Measurements from ENCODE around the gene RASSF1.
A peak's percentile ranks its signal among the peaks of the same experiment; 100 is the strongest.

The RASSF1 gene

DNA sequence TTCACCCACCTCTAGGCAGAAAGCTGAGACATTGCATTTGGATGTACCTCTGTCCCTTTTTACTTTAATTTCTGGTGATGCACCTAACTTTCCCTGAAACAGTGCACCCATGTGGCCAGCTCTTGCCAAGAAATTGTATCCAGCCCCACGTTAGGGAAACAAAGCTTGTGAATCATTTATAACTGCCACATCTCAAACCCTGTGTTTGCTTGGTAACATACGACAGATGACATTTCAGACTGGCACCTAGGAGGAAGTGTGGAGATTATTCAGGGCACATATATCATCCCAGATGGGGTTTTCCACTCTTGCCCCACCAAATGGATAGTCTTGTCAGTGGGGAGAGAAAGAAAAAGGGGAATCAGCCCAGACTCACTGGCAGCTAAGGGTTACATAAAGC, 12.1 kb upstream of the RASSF1 start:
- Histone ChIP-seq H3K9me3 (ENCODE audit: low read length) (no peaks in the 10 kb centered on the region), H3K27me3 (ENCODE audit: control insufficient read depth in 1 of 2, insufficient read depth in 2 of 2, low read length in 2 of 2) (no peaks in the 10 kb centered on the region), H3K36me3 (ENCODE audit: insufficient read depth, low read length) (peaks cover 59% of the 10 kb centered on the region), H3K4me1 (ENCODE audit: insufficient read depth, low read length) (peaks cover 47% of the 10 kb centered on the region), H3K9ac (ENCODE audit: low read length) (no peak overlapping the region), H3K4me3 (ENCODE audit: low read depth in 1 of 2, low read length in 2 of 2) (no peak overlapping the region), H3K27ac (ENCODE audit: low read depth, low read length) (no peak overlapping the region)

DNA sequence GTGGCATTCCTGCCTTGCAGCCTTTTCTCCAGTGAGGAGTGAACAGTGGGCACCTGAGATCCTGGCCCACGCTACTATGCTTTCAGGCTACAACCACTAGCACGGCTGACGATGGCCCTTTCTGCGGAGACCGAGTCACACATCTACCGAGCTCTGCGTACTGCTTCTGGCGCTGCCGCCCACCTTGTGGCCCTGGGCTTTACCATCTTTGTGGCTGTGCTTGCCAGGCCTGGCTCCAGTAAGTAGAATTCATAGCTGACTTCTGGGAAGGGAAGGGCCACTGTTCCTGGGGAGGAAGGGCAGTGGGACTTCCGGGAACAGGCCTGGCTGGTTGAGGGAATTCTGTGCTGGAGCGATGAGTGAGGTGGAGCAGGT, 10.7 kb upstream of the RASSF1 start:
- peak overlapping the region; percentile 43 for H3K27ac ChIP-seq (ENCODE audit: low read depth, low read length)
- peaks cover 45% of the 10 kb centered on the region for H3K36me3 ChIP-seq (ENCODE audit: insufficient read depth, low read length)
- peak overlapping the region; percentile 71 for H3K9ac ChIP-seq (ENCODE audit: low read length)
- no peaks in the 10 kb centered on the region for H3K27me3 ChIP-seq (ENCODE audit: control insufficient read depth in 1 of 2, insufficient read depth in 2 of 2, low read length in 2 of 2)
- no peaks in the 10 kb centered on the region for H3K9me3 ChIP-seq (ENCODE audit: low read length)
- peak overlapping the region; percentile 66 to 91 for H3K4me3 ChIP-seq (ENCODE audit: low read depth in 1 of 2, low read length in 2 of 2)
- H3K4me1 ChIP-seq (ENCODE audit: insufficient read depth, low read length) = peaks cover 32% of the 10 kb centered on the region

DNA sequence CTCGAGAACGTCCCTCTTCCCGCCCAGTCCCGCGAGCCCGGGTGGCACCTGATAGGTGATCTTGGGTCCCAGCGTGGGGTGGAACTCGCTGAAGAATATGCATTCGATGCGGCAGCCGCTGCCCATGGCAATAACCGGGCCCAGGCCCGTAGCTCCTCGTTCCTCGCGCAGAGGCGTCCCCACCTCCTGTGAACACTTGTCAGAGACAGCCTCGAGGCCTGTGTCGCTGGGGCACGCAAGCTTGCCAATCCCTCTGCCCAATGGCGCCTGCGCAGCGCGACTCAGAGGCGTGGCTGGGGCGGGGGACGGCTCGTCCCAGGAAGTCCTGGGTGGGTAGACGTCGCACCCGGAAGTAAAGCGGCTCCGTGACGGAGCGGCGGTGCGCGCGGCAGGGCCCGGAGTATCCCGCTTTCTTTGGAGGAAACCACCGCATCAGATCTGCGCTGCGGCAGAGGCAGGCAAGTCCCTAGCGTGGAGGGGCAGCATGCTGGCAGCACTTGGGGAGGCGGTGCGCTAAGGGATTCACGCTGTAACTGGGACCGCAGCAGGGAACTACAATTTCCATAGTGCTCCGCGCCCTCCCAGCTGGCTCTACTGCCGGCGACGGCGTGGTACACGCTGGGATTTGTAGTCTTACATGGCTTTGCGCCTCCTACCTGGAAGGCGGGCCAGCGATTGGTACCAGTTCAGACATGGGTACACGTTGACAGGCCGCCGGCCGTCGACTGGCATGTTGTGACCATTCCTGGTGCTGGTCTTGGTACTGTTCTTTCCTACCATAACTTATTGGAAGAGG, 10.1 kb upstream of the RASSF1 start, which contains the start of the genes CYB561D2 and NPRL2:
Gene CYB561D2, plus strand, starts transcription at position 336 of the 796 bp plus-strand sequence. CDS start 572 bp downstream, outside the sequence.
Gene NPRL2, minus strand, starts transcription at position 249 of the 796 bp plus-strand sequence. Its CDS starts 123 bp downstream, at position 126.
- peak within 1 kb of the TSS; percentile 66 to 91 for H3K4me3 ChIP-seq (ENCODE audit: low read depth in 1 of 2, low read length in 2 of 2)
- H3K36me3 ChIP-seq (ENCODE audit: insufficient read depth, low read length) = peaks cover 39% of the 10 kb centered on the region
- H3K9ac ChIP-seq (ENCODE audit: low read length) = peak within 1 kb of the TSS; percentile 71
- peaks cover 29% of the 10 kb centered on the region for H3K4me1 ChIP-seq (ENCODE audit: insufficient read depth, low read length)
- peak within 1 kb of the TSS; percentile 43 for H3K27ac ChIP-seq (ENCODE audit: low read depth, low read length)
- H3K9me3 ChIP-seq (ENCODE audit: low read length) = no peaks in the 10 kb centered on the region
- no peaks in the 10 kb centered on the region for H3K27me3 ChIP-seq (ENCODE audit: control insufficient read depth in 1 of 2, insufficient read depth in 2 of 2, low read length in 2 of 2)

DNA sequence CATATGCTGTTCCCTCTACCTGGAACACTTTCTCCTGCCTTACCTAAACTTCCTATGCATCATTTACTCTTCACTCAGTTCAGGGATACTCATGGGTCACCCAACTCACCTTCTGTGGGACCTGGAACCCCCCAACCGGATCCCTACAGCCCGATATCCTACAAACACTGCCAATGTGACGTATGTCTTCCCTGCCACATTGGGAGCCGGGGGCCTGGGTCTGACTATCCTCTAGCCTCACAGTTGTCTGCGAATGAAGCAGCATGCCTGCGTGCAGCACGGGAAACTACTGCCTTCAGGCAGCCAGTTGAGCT, 9.5 kb upstream of the RASSF1 start:
- H3K4me1 ChIP-seq (ENCODE audit: insufficient read depth, low read length) = peaks cover 31% of the 10 kb centered on the region
- peak overlapping the region; percentile 66 to 91 for H3K4me3 ChIP-seq (ENCODE audit: low read depth in 1 of 2, low read length in 2 of 2)
- peak overlapping the region; percentile 71 for H3K9ac ChIP-seq (ENCODE audit: low read length)
- no peaks in the 10 kb centered on the region for H3K9me3 ChIP-seq (ENCODE audit: low read length)
- peaks cover 33% of the 10 kb centered on the region for H3K36me3 ChIP-seq (ENCODE audit: insufficient read depth, low read length)
- H3K27me3 ChIP-seq (ENCODE audit: control insufficient read depth in 1 of 2, insufficient read depth in 2 of 2, low read length in 2 of 2) = no peaks in the 10 kb centered on the region
- H3K27ac ChIP-seq (ENCODE audit: low read depth, low read length) = peak overlapping the region; percentile 43

DNA sequence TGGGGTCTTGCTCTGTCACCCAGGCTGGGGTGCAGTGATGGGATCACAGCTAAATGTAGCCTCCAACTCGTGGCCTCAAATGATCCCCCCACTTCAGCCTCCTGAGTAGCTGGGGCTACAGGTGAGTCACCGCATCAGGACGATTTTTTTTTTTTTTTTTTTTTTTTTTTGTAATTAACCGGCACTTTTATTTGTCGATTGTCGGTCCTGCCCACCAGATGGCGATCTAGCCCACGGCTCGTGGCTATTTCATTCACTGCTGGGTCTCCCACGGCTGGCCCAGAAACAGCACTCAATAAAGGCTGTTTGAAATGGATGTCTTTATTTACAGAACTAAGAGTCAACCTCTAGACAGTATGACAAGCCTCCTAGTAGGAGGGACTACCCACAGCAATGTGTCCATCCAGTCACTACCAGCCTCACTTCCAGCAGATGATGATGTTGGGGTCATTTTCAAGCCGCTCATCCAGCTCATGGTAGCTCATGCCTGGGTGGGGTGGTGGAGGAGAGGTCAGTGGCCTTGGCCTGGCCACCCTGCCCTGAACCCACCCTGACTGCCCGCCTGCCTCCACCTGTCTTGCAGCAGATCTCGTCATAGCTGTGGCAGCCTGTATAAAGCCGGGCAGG, 6.7 kb upstream of the RASSF1 start:
- Histone ChIP-seq H3K36me3 (ENCODE audit: insufficient read depth, low read length) (peaks cover 10% of the 10 kb centered on the region), H3K27ac (ENCODE audit: low read depth, low read length) (no peak overlapping the region), H3K4me1 (ENCODE audit: insufficient read depth, low read length) (peaks cover 34% of the 10 kb centered on the region), H3K4me3 (ENCODE audit: low read depth in 1 of 2, low read length in 2 of 2) (no peak overlapping the region), H3K27me3 (ENCODE audit: control insufficient read depth in 1 of 2, insufficient read depth in 2 of 2, low read length in 2 of 2) (no peaks in the 10 kb centered on the region), H3K9me3 (ENCODE audit: low read length) (no peaks in the 10 kb centered on the region), H3K9ac (ENCODE audit: low read length) (no peak overlapping the region)

DNA sequence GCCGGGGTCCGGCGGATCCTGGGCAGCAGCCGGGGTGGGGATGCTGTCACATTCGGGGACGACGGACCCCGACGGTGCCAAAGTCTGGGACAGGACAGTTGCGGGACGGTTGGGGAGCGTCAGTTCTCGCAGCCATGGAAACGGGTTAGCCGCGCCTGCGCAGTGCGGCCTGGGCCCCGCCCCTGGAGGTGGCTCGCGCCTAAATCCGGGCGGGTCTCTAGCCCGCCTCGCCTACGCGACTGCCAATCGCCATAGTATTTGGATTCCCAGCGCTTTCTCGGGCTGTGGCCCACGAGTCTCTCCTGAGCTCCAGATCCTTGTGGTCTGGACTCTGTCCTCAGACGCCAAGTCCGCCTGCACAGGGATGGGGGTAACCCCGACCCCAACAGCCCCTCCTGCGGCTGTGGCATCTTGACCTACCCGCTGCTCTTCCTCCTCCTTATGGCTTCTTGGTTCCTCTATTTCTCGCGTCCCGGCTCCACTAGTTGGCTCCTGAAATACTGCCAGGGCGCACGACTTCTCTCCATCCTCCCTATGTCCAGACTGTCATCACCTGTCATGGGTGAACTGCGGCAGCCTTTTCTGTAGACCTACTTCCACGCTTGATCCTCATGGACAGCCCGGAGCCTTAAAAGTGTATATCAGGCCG, 5.1 kb upstream of the RASSF1 start, which contains the start of gene ZMYND10:
Gene ZMYND10, minus strand, starts transcription at position 147 of the 649 bp plus-strand sequence. CDS start 153 bp downstream, outside the sequence.
- no peaks in the 10 kb centered on the region for H3K9me3 ChIP-seq (ENCODE audit: low read length)
- no peaks in the 10 kb centered on the region for H3K27me3 ChIP-seq (ENCODE audit: control insufficient read depth in 1 of 2, insufficient read depth in 2 of 2, low read length in 2 of 2)
- no peak within 1 kb of the TSS for H3K27ac ChIP-seq (ENCODE audit: low read depth, low read length)
- peak within 1 kb of the TSS; percentile 38 to 59 for H3K4me3 ChIP-seq (ENCODE audit: low read depth in 1 of 2, low read length in 2 of 2)
- H3K9ac ChIP-seq (ENCODE audit: low read length) = no peak within 1 kb of the TSS
- peaks cover 10% of the 10 kb centered on the region for H3K36me3 ChIP-seq (ENCODE audit: insufficient read depth, low read length)
- peaks cover 33% of the 10 kb centered on the region for H3K4me1 ChIP-seq (ENCODE audit: insufficient read depth, low read length)

DNA sequence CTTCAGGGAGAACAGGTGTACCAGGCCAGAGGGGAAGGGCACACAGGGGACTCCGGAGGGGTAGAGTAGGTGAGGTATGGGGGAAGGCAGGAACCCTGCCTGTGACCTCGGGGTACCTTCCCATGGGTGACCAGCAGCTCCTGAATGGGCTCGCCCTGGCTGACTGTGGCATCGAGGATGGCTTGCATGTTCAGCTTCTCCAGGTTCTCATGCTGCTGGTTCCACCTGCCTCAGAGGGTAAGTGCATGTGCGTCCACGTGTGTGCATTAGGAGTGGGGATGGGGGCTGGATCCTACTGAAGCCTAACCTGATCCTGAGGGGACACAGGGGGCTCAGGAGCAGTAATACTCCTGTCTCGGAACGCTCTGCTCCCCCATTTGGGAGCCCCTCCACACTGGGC, 4.4 kb upstream of the RASSF1 start:
- peak overlapping the region; percentile 38 to 59 for H3K4me3 ChIP-seq (ENCODE audit: low read depth in 1 of 2, low read length in 2 of 2)
- H3K27me3 ChIP-seq (ENCODE audit: control insufficient read depth in 1 of 2, insufficient read depth in 2 of 2, low read length in 2 of 2) = no peaks in the 10 kb centered on the region
- no peaks in the 10 kb centered on the region for H3K9me3 ChIP-seq (ENCODE audit: low read length)
- peaks cover 10% of the 10 kb centered on the region for H3K36me3 ChIP-seq (ENCODE audit: insufficient read depth, low read length)
- peaks cover 33% of the 10 kb centered on the region for H3K4me1 ChIP-seq (ENCODE audit: insufficient read depth, low read length)
- H3K27ac ChIP-seq (ENCODE audit: low read depth, low read length) = no peak overlapping the region
- no peak overlapping the region for H3K9ac ChIP-seq (ENCODE audit: low read length)

DNA sequence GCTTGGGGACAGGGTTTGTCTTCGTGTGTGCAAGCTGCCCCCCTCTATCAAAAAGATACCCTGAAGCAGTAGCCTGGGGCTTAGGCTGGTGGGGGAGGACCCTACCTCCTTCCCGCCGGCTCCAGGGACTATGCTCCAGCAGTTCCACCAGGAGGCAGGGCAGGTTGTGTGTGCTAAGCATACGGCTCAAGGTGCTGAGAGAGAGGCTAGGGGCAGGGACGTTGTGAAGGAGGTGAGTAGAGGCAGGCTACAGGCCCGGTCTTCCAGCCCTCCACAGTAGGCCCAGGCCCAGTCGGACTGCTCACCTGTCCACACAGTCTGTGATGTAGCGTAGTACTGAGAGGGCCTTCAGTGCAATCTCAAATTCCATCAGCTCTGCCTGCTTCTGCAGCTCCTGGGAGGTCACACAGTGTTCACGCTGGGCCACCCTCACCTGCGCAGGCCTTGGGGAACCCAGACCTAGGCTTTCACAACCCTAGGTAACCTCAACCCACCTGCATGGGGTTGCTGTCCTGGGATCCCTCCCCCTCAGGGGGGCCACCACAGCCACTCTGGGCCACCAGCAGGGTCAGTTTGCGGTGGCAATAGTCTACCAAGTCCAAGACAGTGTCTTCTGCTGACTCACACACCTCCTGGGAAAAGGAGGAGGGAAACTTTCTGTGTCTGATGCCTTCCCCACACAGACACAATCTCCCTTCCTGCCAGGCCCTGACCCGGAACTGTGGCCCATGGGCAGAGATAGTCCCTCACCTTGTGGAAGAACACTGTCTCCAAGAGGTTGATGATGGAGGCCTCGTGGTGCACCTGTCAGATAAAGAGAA, 2.4 kb upstream of the RASSF1 start:
- no peaks in the 10 kb centered on the region for H3K9me3 ChIP-seq (ENCODE audit: low read length)
- no peak overlapping the region for H3K27ac ChIP-seq (ENCODE audit: low read depth, low read length)
- H3K9ac ChIP-seq (ENCODE audit: low read length) = no peak overlapping the region
- H3K36me3 ChIP-seq (ENCODE audit: insufficient read depth, low read length) = no peaks in the 10 kb centered on the region
- H3K27me3 ChIP-seq (ENCODE audit: control insufficient read depth in 1 of 2, insufficient read depth in 2 of 2, low read length in 2 of 2) = no peaks in the 10 kb centered on the region
- H3K4me3 ChIP-seq (ENCODE audit: low read depth in 1 of 2, low read length in 2 of 2) = no peak overlapping the region
- peaks cover 34% of the 10 kb centered on the region for H3K4me1 ChIP-seq (ENCODE audit: insufficient read depth, low read length)

DNA sequence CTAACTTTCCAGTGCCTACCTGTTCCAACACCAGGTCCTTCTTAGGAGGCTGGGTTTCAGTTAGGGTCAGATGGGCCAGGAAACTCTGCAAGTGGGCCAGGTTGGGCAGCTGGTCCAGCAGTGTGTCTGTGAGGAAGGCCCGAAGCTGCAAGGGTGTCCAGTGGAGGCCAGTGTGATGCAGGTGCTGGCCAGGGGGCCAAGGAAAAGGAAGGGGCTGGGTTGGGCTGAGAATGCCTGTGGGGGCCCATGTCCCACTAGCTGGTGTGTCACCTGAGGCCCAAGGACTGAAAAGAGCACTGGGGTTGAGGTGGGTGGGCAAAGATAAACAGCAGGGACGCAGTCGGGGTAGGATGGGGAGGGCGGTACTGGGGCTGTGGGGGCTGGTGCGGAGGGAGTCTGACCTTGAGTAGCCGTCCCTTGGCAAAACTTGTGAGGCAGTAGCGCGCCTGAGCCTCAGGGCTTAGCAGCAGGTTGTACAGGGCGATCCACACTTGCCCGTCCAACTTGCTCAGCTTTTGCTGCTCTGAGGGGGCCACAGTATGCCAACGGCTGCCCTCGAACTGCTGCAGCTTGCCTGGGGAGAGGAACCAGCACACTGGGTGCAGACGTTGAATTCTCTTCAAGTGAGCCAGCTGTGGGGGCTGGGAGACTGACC, 1.5 kb upstream of the RASSF1 start:
- Histone ChIP-seq H3K9me3 (ENCODE audit: low read length) (no peaks in the 10 kb centered on the region), H3K9ac (ENCODE audit: low read length) (no peak overlapping the region), H3K27ac (ENCODE audit: low read depth, low read length) (no peak overlapping the region), H3K27me3 (ENCODE audit: control insufficient read depth in 1 of 2, insufficient read depth in 2 of 2, low read length in 2 of 2) (no peaks in the 10 kb centered on the region), H3K36me3 (ENCODE audit: insufficient read depth, low read length) (no peaks in the 10 kb centered on the region), H3K4me3 (ENCODE audit: low read depth in 1 of 2, low read length in 2 of 2) (no peak overlapping the region), H3K4me1 (ENCODE audit: insufficient read depth, low read length) (peaks cover 36% of the 10 kb centered on the region)

DNA sequence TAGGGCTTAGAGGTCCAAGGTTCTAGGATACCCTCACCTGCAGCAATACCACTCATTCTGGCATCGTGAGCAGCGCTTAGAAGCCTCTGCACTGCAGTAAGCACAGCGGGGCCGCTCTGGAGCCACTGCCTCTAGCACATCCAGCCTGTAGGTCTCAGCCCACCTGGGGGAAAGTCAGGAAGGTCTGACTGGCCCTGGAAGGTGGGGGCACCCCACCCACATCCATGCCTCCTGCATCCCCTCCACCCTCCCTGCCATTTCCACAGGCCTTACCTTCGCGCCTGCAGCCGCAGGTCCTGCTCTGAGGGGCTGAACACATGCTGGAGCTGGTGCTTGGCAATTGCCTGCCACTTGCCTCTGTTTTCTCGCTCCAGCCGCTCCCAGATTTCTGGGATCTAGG, 901 bp upstream of the RASSF1 start:
- Histone ChIP-seq H3K4me3 (ENCODE audit: low read depth in 1 of 2, low read length in 2 of 2) (peak overlapping the region in 1 of 2 donors; percentile 58), H3K9me3 (ENCODE audit: low read length) (no peaks in the 10 kb centered on the region), H3K36me3 (ENCODE audit: insufficient read depth, low read length) (no peaks in the 10 kb centered on the region), H3K27ac (ENCODE audit: low read depth, low read length) (no peak overlapping the region), H3K27me3 (ENCODE audit: control insufficient read depth in 1 of 2, insufficient read depth in 2 of 2, low read length in 2 of 2) (no peaks in the 10 kb centered on the region), H3K4me1 (ENCODE audit: insufficient read depth, low read length) (peaks cover 37% of the 10 kb centered on the region), H3K9ac (ENCODE audit: low read length) (no peak overlapping the region)
